SHP77 treated with DMSO at 0.1 percent for 48 hours (cell line): ENCODE measurements around the gene SDHB.
A peak's percentile ranks its signal among the peaks of the same experiment; 100 is the strongest.

Source experiments
- DNase-seq: peaks from one replicate; lab custom pipeline; 2025; lab: John Stamatoyannopoulos, UW

The SDHB gene

GRCh38 chr1:17012775-17013490 is 40.9 kb downstream of the SDHB start:
- DNase-seq: no peak

GRCh38 chr1:17011439-17012307 is 42.2 kb downstream of the SDHB start, which contains the start of gene ATP13A2:
Gene ATP13A2 (minus strand): TSS chr1:17011928. CDS start chr1:17011738, 190 bp downstream.
- peak; percentile 54 for DNase-seq

GRCh38 chr1:17011092-17011438 is 42.8 kb downstream of the SDHB start:
- no peak for DNase-seq

GRCh38 chr1:17009706-17010105 is 44.1 kb downstream of the SDHB start:
- no peak for DNase-seq

- no peak for DNase-seq
These were observed 45.5 kb downstream of the SDHB start for GRCh38 chr1:17008208-17008855.

- DNase-seq: no peak
These were observed 46.7 kb downstream of the SDHB start for GRCh38 chr1:17007121-17007520.

- DNase-seq: no peak
These were observed 48.5 kb downstream of the SDHB start for GRCh38 chr1:17005365-17005740.

- DNase-seq: no peak
These were observed 49.1 kb downstream of the SDHB start for GRCh38 chr1:17004466-17005364.

- DNase-seq: no peak
These were observed 51.3 kb downstream of the SDHB start for GRCh38 chr1:17002524-17002902.

GRCh38 chr1:17001760-17002523 is 51.9 kb downstream of the SDHB start:
- DNase-seq: no peak

GRCh38 chr1:16999863-17000262 is 54.0 kb downstream of the SDHB start:
- no peak for DNase-seq

GRCh38 chr1:16998589-16998988 is 55.2 kb downstream of the SDHB start:
- DNase-seq: no peak

- no peak for DNase-seq
These were observed 57.0 kb downstream of the SDHB start for GRCh38 chr1:16996845-16997244.

- DNase-seq: no peak
These were observed 60.3 kb downstream of the SDHB start for GRCh38 chr1:16993521-16994038.

- no peak for DNase-seq
These were observed 61.2 kb downstream of the SDHB start for GRCh38 chr1:16992675-16993074.

GRCh38 chr1:16992102-16992501 is 61.7 kb downstream of the SDHB start:
- no peak for DNase-seq

- no peak for DNase-seq
These were observed 62.3 kb downstream of the SDHB start for GRCh38 chr1:16991571-16991970.

- no peak for DNase-seq
These were observed 64.0 kb downstream of the SDHB start for GRCh38 chr1:16989676-16990391.

GRCh38 chr1:16988210-16988609 is 65.6 kb downstream of the SDHB start:
- no peak for DNase-seq

- no peak for DNase-seq
These were observed 66.9 kb downstream of the SDHB start for GRCh38 chr1:16986962-16987361.
